Osteocyte (in vitro differentiated cells): Measurements from ENCODE around the gene SCNN1A. TPM values are rescaled to one million over a fixed set of nuclear protein-coding genes. Genes with fewer than 3 reads are reported as not detected.

ENCODE experiments used
- DNase-seq: peaks from one replicate; pipeline ENCODE4 v3.0.0; 2021; ENCODE audit warnings: mixed read lengths; ENCODE audit not compliant: unreplicated experiment; ENCODE audit errors: extremely low spot score
- H3K27ac Mint-ChIP-seq: one replicate; pipeline ENCODE4 v1.8.0; 2021; ENCODE audit warnings: mild to moderate bottlenecking, mixed read lengths; ENCODE audit not compliant: unreplicated experiment
- H3K27me3 Mint-ChIP-seq: one replicate; pipeline ENCODE4 v1.8.0; 2021; ENCODE audit warnings: mixed read lengths; ENCODE audit not compliant: unreplicated experiment
- H3K36me3 Mint-ChIP-seq: one replicate; pipeline ENCODE4 v1.8.0; 2021; ENCODE audit warnings: mixed read lengths; ENCODE audit not compliant: unreplicated experiment
- H3K4me1 Mint-ChIP-seq: one replicate; pipeline ENCODE4 v1.8.0; 2021; ENCODE audit warnings: mixed read lengths; ENCODE audit not compliant: unreplicated experiment
- H3K4me3 Mint-ChIP-seq: one replicate; pipeline ENCODE4 v1.8.0; 2021; ENCODE audit warnings: mild to moderate bottlenecking, moderate library complexity, mixed read lengths; ENCODE audit not compliant: unreplicated experiment
- H3K9me3 Mint-ChIP-seq: one replicate; pipeline ENCODE4 v1.8.0; 2021; ENCODE audit warnings: mixed read lengths; ENCODE audit not compliant: unreplicated experiment
- total RNA-seq: library from RNA; stranded (reverse); gene quantifications from 2 replicates; pipeline ENCODE4 v1.2.1, GENCODE V29; 2021
- TF ChIP-seq, protein P1 (sequence below): fragments of 200-600 bp; sonication (generic); IDR thresholded peaks from 2 replicates; pipeline ENCODE4 v1.5.0; 2021; ENCODE audit warnings: antibody characterized with exemption, mild to moderate bottlenecking, moderate library complexity

The SCNN1A gene
- total RNA-seq, 1 donor from 2014 or later, result 2.5 TPM

DNA sequence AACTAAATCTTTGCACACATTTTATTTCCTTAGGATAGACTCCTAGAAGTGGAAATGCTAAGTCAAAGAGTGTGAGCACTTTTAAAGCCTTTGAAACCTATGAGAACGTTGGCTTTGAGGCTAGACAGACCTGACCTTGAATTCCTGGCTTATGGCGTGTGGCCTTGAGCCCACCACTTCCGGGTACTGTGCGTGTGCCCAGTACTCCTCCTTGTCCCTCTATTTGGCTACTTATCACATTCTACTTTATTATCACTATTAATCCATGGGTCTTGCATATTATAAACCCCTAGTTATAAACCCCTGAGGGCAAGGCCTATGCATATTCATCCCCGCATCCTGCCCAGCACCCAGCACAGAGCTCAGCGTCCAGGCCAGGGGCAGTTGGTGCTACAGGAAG is 43.4 kb upstream of the SCNN1A start:
- DNase-seq, result no peak
- Mint-ChIP-seq H3K4me1 (peaks cover 10% of the 10 kb centered on the region), H3K27me3 (peaks cover 6% of the 10 kb centered on the region), H3K36me3 (no peaks in the 10 kb centered on the region), H3K9me3 (no peaks in the 10 kb centered on the region), H3K4me3 (no peak overlapping the region), H3K27ac (no peak overlapping the region)
- TF ChIP-seq, protein P1, sequence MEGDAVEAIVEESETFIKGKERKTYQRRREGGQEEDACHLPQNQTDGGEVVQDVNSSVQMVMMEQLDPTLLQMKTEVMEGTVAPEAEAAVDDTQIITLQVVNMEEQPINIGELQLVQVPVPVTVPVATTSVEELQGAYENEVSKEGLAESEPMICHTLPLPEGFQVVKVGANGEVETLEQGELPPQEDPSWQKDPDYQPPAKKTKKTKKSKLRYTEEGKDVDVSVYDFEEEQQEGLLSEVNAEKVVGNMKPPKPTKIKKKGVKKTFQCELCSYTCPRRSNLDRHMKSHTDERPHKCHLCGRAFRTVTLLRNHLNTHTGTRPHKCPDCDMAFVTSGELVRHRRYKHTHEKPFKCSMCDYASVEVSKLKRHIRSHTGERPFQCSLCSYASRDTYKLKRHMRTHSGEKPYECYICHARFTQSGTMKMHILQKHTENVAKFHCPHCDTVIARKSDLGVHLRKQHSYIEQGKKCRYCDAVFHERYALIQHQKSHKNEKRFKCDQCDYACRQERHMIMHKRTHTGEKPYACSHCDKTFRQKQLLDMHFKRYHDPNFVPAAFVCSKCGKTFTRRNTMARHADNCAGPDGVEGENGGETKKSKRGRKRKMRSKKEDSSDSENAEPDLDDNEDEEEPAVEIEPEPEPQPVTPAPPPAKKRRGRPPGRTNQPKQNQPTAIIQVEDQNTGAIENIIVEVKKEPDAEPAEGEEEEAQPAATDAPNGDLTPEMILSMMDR, result no peak

DNA sequence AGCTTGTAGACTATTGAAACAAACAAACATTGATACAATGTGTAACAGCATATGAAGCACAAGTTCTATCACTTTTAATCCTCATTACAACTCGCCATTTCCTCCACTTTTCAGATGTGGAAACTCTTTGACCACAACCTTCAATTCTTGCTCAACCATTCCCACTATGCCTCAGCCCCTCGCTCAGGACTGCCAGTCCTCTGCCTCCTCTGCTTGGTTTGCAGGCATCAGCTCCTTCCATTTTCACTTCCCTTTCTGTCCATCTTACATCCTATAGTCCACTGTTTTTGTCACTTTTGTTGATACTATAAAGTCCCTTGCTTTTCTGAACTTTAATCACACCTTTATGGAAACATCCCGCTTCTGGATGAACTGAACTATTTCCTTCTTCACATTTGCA is 41.2 kb upstream of the SCNN1A start:
- no peaks in the 10 kb centered on the region for H3K9me3 Mint-ChIP-seq
- H3K27me3 Mint-ChIP-seq, result peaks cover 6% of the 10 kb centered on the region
- H3K27ac Mint-ChIP-seq, result no peak overlapping the region
- no peaks in the 10 kb centered on the region for H3K36me3 Mint-ChIP-seq
- H3K4me3 Mint-ChIP-seq, result no peak overlapping the region
- H3K4me1 Mint-ChIP-seq, result peaks cover 7% of the 10 kb centered on the region
- TF ChIP-seq, protein P1, result no peak
- DNase-seq, result no peak

DNA sequence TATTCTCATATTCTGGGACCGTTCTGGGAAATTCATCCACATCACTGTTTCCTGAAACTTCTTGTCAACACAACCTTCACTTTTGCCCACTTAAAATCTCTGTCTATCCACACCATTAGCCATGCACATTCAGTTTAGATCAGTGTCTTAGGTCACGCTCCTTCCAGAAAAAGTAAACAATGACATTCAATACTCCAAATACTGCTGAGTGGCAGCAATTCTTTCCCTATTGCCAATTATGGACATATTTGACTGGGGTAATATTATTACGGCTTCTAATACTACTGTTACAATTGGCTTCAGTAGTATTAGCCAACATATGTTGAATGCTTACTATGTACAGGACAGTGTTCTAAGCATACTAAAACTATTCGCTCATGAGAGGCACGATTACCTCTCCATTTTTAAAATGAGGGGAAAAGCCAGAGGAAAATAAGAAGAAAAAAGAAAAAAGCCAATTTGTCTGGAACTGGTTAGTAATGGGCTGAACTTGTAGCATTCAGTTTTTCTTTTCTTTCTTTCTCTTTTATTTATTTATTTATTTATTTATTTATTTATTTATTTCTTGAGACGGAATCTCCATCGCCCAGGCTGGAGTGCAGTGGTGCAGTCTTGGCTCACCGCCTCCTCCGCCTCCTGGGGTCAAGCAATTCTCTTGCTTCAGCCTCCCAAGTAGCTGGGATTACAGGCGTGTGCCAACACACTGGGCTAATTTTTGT is 32.0 kb upstream of the SCNN1A start:
- H3K36me3 Mint-ChIP-seq, result peaks cover 6% of the 10 kb centered on the region
- H3K9me3 Mint-ChIP-seq, result peaks cover 14% of the 10 kb centered on the region
- TF ChIP-seq, protein P1, result no peak
- H3K27ac Mint-ChIP-seq, result no peak overlapping the region
- H3K4me1 Mint-ChIP-seq, result no peaks in the 10 kb centered on the region
- no peak for DNase-seq
- no peak overlapping the region for H3K4me3 Mint-ChIP-seq
- H3K27me3 Mint-ChIP-seq, result no peaks in the 10 kb centered on the region

DNA sequence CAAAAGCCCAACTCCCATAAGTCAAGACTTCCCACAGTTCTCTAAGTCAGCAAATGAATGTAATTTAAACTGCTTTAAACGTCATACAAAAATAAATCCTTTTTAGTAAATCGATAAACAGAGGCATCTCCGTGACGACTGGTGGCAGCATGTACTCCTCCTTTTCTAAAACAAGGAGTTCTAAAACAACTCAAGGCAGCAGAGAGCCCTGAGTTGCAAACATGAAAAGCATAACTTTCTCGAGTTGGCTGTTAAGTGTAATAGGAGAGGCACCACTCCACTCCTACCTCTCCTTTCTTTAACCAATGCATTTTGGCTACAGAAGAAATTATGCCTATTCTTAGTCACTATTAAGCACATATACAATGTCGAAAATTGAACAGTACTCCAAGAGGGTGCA is 30.6 kb upstream of the SCNN1A start:
- DNase-seq, result no peak
- TF ChIP-seq, protein P1, result no peak
- H3K9me3 Mint-ChIP-seq, result peaks cover 14% of the 10 kb centered on the region
- H3K36me3 Mint-ChIP-seq, result peaks cover 6% of the 10 kb centered on the region
- H3K27me3 Mint-ChIP-seq, result no peaks in the 10 kb centered on the region
- H3K4me3 Mint-ChIP-seq, result no peak overlapping the region
- H3K27ac Mint-ChIP-seq, result no peak overlapping the region
- H3K4me1 Mint-ChIP-seq, result no peaks in the 10 kb centered on the region

DNA sequence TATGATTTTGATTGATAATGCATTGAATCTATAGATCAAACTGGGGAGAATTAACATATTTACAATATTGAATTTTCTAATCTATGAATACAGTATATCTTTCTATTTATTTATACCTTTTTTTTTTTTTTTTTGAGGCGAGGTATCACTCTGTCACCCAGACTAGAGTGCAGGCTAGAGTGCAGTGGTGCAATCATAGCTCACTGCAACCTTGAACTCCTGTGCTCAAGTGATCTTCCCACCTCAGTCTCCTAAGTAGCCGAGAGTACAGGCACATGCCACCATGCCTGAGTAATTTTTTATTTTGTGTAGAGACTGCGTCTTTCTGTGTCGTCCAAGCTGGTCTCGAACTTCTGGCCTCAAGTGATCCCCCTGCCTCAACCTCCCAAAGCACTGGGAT is 29.0 kb upstream of the SCNN1A start:
- no peaks in the 10 kb centered on the region for H3K4me1 Mint-ChIP-seq
- H3K27ac Mint-ChIP-seq, result no peak overlapping the region
- no peak overlapping the region for H3K4me3 Mint-ChIP-seq
- TF ChIP-seq, protein P1, result no peak
- no peak for DNase-seq
- H3K9me3 Mint-ChIP-seq, result peaks cover 5% of the 10 kb centered on the region
- H3K36me3 Mint-ChIP-seq, result peaks cover 3% of the 10 kb centered on the region
- H3K27me3 Mint-ChIP-seq, result no peaks in the 10 kb centered on the region
